ENCODE results near the gene ETV5.

Gene ETV5

GRCh38 chr3:186001842-186002241, 107.0 kb downstream of the ETV5 start:
- TF ChIP-seq, protein P1, sequence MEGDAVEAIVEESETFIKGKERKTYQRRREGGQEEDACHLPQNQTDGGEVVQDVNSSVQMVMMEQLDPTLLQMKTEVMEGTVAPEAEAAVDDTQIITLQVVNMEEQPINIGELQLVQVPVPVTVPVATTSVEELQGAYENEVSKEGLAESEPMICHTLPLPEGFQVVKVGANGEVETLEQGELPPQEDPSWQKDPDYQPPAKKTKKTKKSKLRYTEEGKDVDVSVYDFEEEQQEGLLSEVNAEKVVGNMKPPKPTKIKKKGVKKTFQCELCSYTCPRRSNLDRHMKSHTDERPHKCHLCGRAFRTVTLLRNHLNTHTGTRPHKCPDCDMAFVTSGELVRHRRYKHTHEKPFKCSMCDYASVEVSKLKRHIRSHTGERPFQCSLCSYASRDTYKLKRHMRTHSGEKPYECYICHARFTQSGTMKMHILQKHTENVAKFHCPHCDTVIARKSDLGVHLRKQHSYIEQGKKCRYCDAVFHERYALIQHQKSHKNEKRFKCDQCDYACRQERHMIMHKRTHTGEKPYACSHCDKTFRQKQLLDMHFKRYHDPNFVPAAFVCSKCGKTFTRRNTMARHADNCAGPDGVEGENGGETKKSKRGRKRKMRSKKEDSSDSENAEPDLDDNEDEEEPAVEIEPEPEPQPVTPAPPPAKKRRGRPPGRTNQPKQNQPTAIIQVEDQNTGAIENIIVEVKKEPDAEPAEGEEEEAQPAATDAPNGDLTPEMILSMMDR (IDR thresholded peaks at IDR 0.05; ENCODE audit: insufficient read depth, low read depth, low read length, missing control alignments): no peak
- H3K4me3 ChIP-seq (ENCODE audit: low read depth, low read length): no peak overlapping the region
- no peak for DNase-seq (ENCODE audit: low read depth)

GRCh38 chr3:185999221-185999620, 109.7 kb downstream of the ETV5 start:
- H3K4me3 ChIP-seq (ENCODE audit: low read depth, low read length): no peak overlapping the region
- no peak for DNase-seq (ENCODE audit: low read depth)
- TF ChIP-seq, protein P1 (IDR thresholded peaks at IDR 0.05; ENCODE audit: insufficient read depth, low read depth, low read length, missing control alignments): no peak

DNA sequence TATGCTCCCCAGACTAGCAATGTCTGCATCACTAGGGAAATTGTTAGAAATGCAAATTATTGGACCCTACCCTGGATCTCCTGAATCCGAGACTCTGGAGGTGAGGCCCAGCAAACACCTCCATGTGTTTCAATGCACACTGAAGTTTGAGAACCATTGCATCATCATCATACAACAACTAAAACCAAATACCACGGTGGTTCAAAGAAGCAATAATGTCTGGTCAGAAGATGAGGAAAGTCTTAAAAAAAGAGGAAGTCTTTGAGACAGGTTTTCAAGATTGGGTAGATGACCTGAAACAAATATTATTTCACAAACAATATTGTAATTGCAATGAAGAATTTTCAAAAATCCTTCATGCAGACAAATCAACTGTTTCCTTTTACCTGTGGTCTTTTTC, 110.8 kb downstream of the ETV5 start:
- DNase-seq (ENCODE audit: low read depth): no peak
- H3K4me3 ChIP-seq (ENCODE audit: low read depth, low read length): no peak overlapping the region
- TF ChIP-seq, protein P1 (IDR thresholded peaks at IDR 0.05; ENCODE audit: insufficient read depth, low read depth, low read length, missing control alignments): no peak

DNA sequence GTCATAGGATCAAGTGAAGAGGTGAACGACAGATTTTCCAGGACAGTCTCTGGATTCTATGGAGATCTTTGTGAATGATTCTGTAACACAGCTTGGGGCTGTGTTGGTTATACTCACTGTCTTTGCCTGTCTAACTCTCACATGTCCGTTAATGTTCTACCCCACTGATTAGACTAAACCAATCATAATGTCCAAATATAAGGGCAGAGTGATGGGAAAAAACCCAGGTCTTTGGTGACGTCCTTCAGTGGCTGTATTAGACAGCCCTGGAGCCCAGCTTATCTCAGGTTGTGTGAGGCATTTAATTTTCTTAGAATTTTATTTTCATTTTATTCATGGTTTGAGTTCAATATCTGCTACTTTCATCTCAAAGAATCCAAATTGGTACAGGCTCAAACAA, 111.8 kb downstream of the ETV5 start:
- no peak for DNase-seq (ENCODE audit: low read depth)
- no peak overlapping the region for H3K4me3 ChIP-seq (ENCODE audit: low read depth, low read length)
- TF ChIP-seq, protein P1 (IDR thresholded peaks at IDR 0.05; ENCODE audit: insufficient read depth, low read depth, low read length, missing control alignments): no peak
